T-helper 2 cell treated with Interferon-gamma antibody and Interleukin-4, amounts not matched to agents 5 μg/mL and 100 μg/mL, for 36 hours (primary cell): ENCODE results near the gene CNNM1.

ENCODE experiments used
- DNase-seq: peaks from one replicate; pipeline ENCODE4 v3.0.0; 2021; ENCODE audit warnings: low spot score
- H3K27ac Mint-ChIP-seq: one replicate; pipeline ENCODE4 v1.8.0; 2021; ENCODE audit warnings: mild to moderate bottlenecking, mixed read lengths
- H3K27me3 Mint-ChIP-seq: one replicate; pipeline ENCODE4 v1.8.0; 2021; ENCODE audit warnings: low read depth, mixed read lengths
- H3K36me3 Mint-ChIP-seq: one replicate; pipeline ENCODE4 v1.8.0; 2021; ENCODE audit warnings: low read depth, mixed read lengths
- H3K4me1 Mint-ChIP-seq: one replicate; pipeline ENCODE4 v1.8.0; 2021; ENCODE audit warnings: low read depth, mixed read lengths
- H3K4me3 Mint-ChIP-seq: one replicate; pipeline ENCODE4 v1.8.0; 2022; ENCODE audit warnings: mild to moderate bottlenecking, moderate library complexity, mixed read lengths
- H3K9me3 Mint-ChIP-seq: one replicate; pipeline ENCODE4 v1.8.0; 2021; ENCODE audit warnings: mixed read lengths

CNNM1 gene

GRCh38 chr10:99369551-99369950 lies 40.4 kb downstream of the CNNM1 start:
- peaks cover 29% of the 10 kb centered on the region for H3K27me3 Mint-ChIP-seq
- no peak overlapping the region for H3K4me3 Mint-ChIP-seq
- H3K9me3 Mint-ChIP-seq: no peaks in the 10 kb centered on the region
- peaks cover 7% of the 10 kb centered on the region for H3K4me1 Mint-ChIP-seq
- no peaks in the 10 kb centered on the region for H3K36me3 Mint-ChIP-seq
- no peak overlapping the region for H3K27ac Mint-ChIP-seq
- no peak for DNase-seq

- no peak for DNase-seq
Observed at GRCh38 chr10:99370993-99371392, 41.8 kb downstream of the CNNM1 start.

GRCh38 chr10:99372546-99373271 lies 43.6 kb downstream of the CNNM1 start:
- Mint-ChIP-seq H3K27me3 (peaks cover 31% of the 10 kb centered on the region), H3K4me3 (no peak overlapping the region), H3K4me1 (peaks cover 7% of the 10 kb centered on the region), H3K36me3 (no peaks in the 10 kb centered on the region), H3K27ac (no peak overlapping the region), H3K9me3 (no peaks in the 10 kb centered on the region)
- no peak for DNase-seq

More at GRCh38 chr10:99370993-99371392, 41.8 kb downstream of the CNNM1 start:
- no peak overlapping the region for H3K4me3 Mint-ChIP-seq
- H3K9me3 Mint-ChIP-seq: no peaks in the 10 kb centered on the region
- no peaks in the 10 kb centered on the region for H3K36me3 Mint-ChIP-seq
- no peak overlapping the region for H3K27ac Mint-ChIP-seq
- H3K27me3 Mint-ChIP-seq: peaks cover 36% of the 10 kb centered on the region
- peaks cover 7% of the 10 kb centered on the region for H3K4me1 Mint-ChIP-seq

DNA sequence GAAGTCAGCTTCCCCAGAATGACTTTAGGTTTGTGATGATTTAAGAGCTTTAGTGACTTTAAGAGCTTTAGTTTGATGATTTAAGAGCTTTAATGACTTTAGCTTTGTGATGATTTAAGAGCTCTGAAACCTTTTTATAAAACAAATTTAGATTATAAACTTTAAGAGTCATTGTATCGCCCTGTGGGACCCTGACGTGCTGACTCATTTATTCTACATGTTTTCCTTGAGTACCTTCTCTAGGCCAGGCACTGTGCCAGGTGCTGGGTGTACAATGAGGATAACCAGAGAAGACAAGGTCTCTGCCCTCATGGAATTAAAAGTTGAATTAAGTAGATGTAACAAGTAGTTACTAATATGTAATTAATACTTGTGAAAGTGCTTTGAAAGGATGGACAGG lies 45.4 kb downstream of the CNNM1 start:
- no peaks in the 10 kb centered on the region for H3K9me3 Mint-ChIP-seq
- DNase-seq: no peak

GRCh38 chr10:99374972-99375371 lies 45.8 kb downstream of the CNNM1 start:
- no peak overlapping the region for H3K4me3 Mint-ChIP-seq
- H3K9me3 Mint-ChIP-seq: no peaks in the 10 kb centered on the region
- no peak overlapping the region for H3K27ac Mint-ChIP-seq
- H3K27me3 Mint-ChIP-seq: peaks cover 19% of the 10 kb centered on the region
- no peaks in the 10 kb centered on the region for H3K36me3 Mint-ChIP-seq
- peaks cover 7% of the 10 kb centered on the region for H3K4me1 Mint-ChIP-seq
- DNase-seq: no peak

More for the DNA sequence above, 45.4 kb downstream of the CNNM1 start:
- Mint-ChIP-seq H3K4me3 (no peak overlapping the region), H3K4me1 (peaks cover 7% of the 10 kb centered on the region), H3K27ac (no peak overlapping the region), H3K36me3 (no peaks in the 10 kb centered on the region), H3K27me3 (peaks cover 22% of the 10 kb centered on the region)

GRCh38 chr10:99375426-99375825 lies 46.3 kb downstream of the CNNM1 start:
- Mint-ChIP-seq H3K4me1 (peaks cover 7% of the 10 kb centered on the region), H3K4me3 (no peak overlapping the region), H3K36me3 (no peaks in the 10 kb centered on the region), H3K27ac (no peak overlapping the region), H3K27me3 (peaks cover 19% of the 10 kb centered on the region), H3K9me3 (no peaks in the 10 kb centered on the region)
- DNase-seq: no peak

DNA sequence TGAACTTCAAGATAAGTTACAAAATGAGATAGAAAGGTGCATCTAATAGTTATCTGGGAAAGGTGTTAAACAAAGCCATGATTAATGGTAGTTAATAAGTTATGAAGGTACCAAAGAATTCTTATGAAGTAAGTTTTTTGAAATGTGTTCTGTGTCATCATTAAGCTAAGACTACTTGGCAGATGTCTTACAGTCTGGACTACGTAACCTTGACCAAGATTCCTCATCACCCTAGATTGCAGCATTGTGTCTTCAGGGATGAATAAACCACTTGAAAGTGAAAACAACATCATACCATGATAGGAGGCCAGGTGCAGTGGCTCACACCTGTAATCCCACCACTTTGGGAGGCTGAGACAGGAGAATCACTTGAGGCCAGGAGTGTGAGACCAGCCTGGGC lies 53.0 kb downstream of the CNNM1 start:
- Mint-ChIP-seq H3K27ac (no peak overlapping the region), H3K9me3 (no peaks in the 10 kb centered on the region), H3K36me3 (no peaks in the 10 kb centered on the region), H3K4me3 (no peak overlapping the region), H3K4me1 (no peaks in the 10 kb centered on the region), H3K27me3 (peaks cover 5% of the 10 kb centered on the region)
- no peak for DNase-seq

GRCh38 chr10:99387071-99387470 lies 57.9 kb downstream of the CNNM1 start:
- H3K4me3 Mint-ChIP-seq: no peak overlapping the region
- H3K27ac Mint-ChIP-seq: no peak overlapping the region
- no peak for DNase-seq
- no peaks in the 10 kb centered on the region for H3K4me1 Mint-ChIP-seq
- H3K9me3 Mint-ChIP-seq: no peaks in the 10 kb centered on the region
- H3K36me3 Mint-ChIP-seq: no peaks in the 10 kb centered on the region
- peaks cover 5% of the 10 kb centered on the region for H3K27me3 Mint-ChIP-seq

DNA sequence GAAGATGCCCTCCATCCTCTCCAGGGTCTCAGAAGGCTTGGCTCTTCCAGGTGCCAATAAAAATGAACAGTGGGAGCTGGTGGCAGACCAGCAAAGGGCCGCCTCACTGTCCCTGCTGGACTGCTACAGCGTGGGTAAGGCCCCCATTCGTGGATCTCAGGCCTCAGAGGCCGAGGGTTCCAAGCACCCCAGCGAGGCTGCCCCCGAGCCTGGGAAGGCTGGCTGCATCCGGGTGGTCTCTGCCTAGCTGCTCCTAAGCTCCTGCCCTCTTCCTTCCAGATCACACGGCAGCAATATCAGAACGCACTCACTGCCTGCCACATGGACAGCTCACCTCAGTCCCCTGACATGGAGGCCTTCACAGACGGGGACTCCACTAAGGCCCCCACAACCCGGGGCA lies 58.4 kb downstream of the CNNM1 start:
- no peaks in the 10 kb centered on the region for H3K9me3 Mint-ChIP-seq
- H3K36me3 Mint-ChIP-seq: no peaks in the 10 kb centered on the region
- no peak overlapping the region for H3K27ac Mint-ChIP-seq
- DNase-seq: no peak
- peaks cover under 1% of the 10 kb centered on the region for H3K4me1 Mint-ChIP-seq
- peaks cover 3% of the 10 kb centered on the region for H3K27me3 Mint-ChIP-seq
- H3K4me3 Mint-ChIP-seq: no peak overlapping the region

GRCh38 chr10:99389729-99390480 lies 60.7 kb downstream of the CNNM1 start:
- no peak overlapping the region for H3K4me3 Mint-ChIP-seq
- peaks cover 3% of the 10 kb centered on the region for H3K27me3 Mint-ChIP-seq
- DNase-seq: no peak

GRCh38 chr10:99391346-99391745 lies 62.2 kb downstream of the CNNM1 start:
- no peaks in the 10 kb centered on the region for H3K36me3 Mint-ChIP-seq
- H3K4me3 Mint-ChIP-seq: no peak overlapping the region
- H3K4me1 Mint-ChIP-seq: peaks cover 9% of the 10 kb centered on the region
- no peaks in the 10 kb centered on the region for H3K9me3 Mint-ChIP-seq
- no peaks in the 10 kb centered on the region for H3K27me3 Mint-ChIP-seq
- DNase-seq: no peak
- no peak overlapping the region for H3K27ac Mint-ChIP-seq

More at GRCh38 chr10:99389729-99390480, 60.7 kb downstream of the CNNM1 start:
- Mint-ChIP-seq H3K4me1 (peaks cover 5% of the 10 kb centered on the region), H3K36me3 (no peaks in the 10 kb centered on the region), H3K9me3 (no peaks in the 10 kb centered on the region), H3K27ac (no peak overlapping the region)

- Mint-ChIP-seq H3K36me3 (peaks cover 8% of the 10 kb centered on the region), H3K27ac (no peak overlapping the region), H3K9me3 (no peaks in the 10 kb centered on the region), H3K27me3 (no peaks in the 10 kb centered on the region), H3K4me1 (peaks cover 9% of the 10 kb centered on the region), H3K4me3 (no peak overlapping the region)
- DNase-seq: no peak
Observed at GRCh38 chr10:99393036-99393435, 63.9 kb downstream of the CNNM1 start.

GRCh38 chr10:99393683-99394082 lies 64.5 kb downstream of the CNNM1 start:
- no peak for DNase-seq
- peaks cover 9% of the 10 kb centered on the region for H3K4me1 Mint-ChIP-seq
- H3K9me3 Mint-ChIP-seq: no peaks in the 10 kb centered on the region
- peaks cover 8% of the 10 kb centered on the region for H3K36me3 Mint-ChIP-seq
- H3K4me3 Mint-ChIP-seq: no peak overlapping the region
- H3K27me3 Mint-ChIP-seq: no peaks in the 10 kb centered on the region
- H3K27ac Mint-ChIP-seq: no peak overlapping the region

- Mint-ChIP-seq H3K9me3 (no peaks in the 10 kb centered on the region), H3K27me3 (no peaks in the 10 kb centered on the region), H3K36me3 (peaks cover 8% of the 10 kb centered on the region), H3K4me1 (peaks cover 9% of the 10 kb centered on the region), H3K4me3 (no peak overlapping the region), H3K27ac (no peak overlapping the region)
- no peak for DNase-seq
Observed at GRCh38 chr10:99394256-99394655, 65.1 kb downstream of the CNNM1 start.
